Smooth muscle cell (in vitro differentiated cells): ENCODE results near the gene PPP3CA. TPM values are rescaled to one million over a fixed set of nuclear protein-coding genes. Genes with fewer than 3 reads are reported as not detected.

Experiments
- DNase-seq: peaks from one replicate; lab custom pipeline; 2025; ENCODE audit not compliant: unreplicated experiment; lab: John Stamatoyannopoulos, UW
- H2AFZ ChIP-seq: fragments of 200-600 bp; sonication (generic); 2 replicates; pipeline ENCODE4 v1.6.0; 2016; ENCODE audit warnings: antibody characterized with exemption, low read depth, mild to moderate bottlenecking
- H3F3A ChIP-seq: fragments of 200-600 bp; sonication (generic); 2 replicates; pipeline ENCODE4 v1.6.0; 2017; ENCODE audit warnings: antibody characterized with exemption, low read depth
- H3K27ac ChIP-seq: fragments of 200-600 bp; sonication (generic); 2 replicates; pipeline ENCODE4 v1.5.1; 2016; ENCODE audit warnings: low read depth, mild to moderate bottlenecking
- H3K27me3 ChIP-seq: fragments of 200-600 bp; sonication (generic); 2 replicates; pipeline ENCODE4 v1.6.1; 2016; ENCODE audit warnings: low read depth, mild to moderate bottlenecking
- H3K36me3 ChIP-seq: fragments of 200-600 bp; sonication (generic); 2 replicates; pipeline ENCODE4 v1.5.1; 2016; ENCODE audit warnings: low read depth
- H3K4me1 ChIP-seq: fragments of 200-600 bp; sonication (generic); 2 replicates; pipeline ENCODE4 v1.5.1; 2016; ENCODE audit warnings: low read depth
- H3K4me2 ChIP-seq: fragments of 200-600 bp; sonication (generic); 2 replicates; pipeline ENCODE4 v1.6.0; 2016; ENCODE audit warnings: mild to moderate bottlenecking
- H3K4me3 ChIP-seq: fragments of 200-600 bp; sonication (generic); 2 replicates; pipeline ENCODE4 v1.5.1; 2016; ENCODE audit warnings: mild to moderate bottlenecking
- H3K79me2 ChIP-seq: fragments of 200-600 bp; sonication (generic); 2 replicates; pipeline ENCODE4 v1.6.0; 2016; ENCODE audit warnings: low read depth, mild to moderate bottlenecking
- H3K9ac ChIP-seq: fragments of 200-600 bp; sonication (generic); 2 replicates; pipeline ENCODE4 v1.6.0; 2016; ENCODE audit warnings: low read depth
- H3K9me3 ChIP-seq: fragments of 200-600 bp; sonication (generic); replicated peaks from 2 replicates; pipeline ENCODE4 v1.5.1; 2016; ENCODE audit warnings: low read depth
- H4K20me1 ChIP-seq: fragments of 200-600 bp; sonication (generic); 2 replicates; pipeline ENCODE4 v1.6.0; 2016; ENCODE audit warnings: low read depth
- CTCF ChIP-seq: fragments of 200-600 bp; sonication (generic); IDR thresholded peaks from 2 replicates; pipeline ENCODE4 v1.5.1; 2017; ENCODE audit warnings: borderline replicate concordance, mild to moderate bottlenecking, antibody characterized with exemption; ENCODE audit not compliant: insufficient read depth, poor library complexity, severe bottlenecking
- WGBS: methylation state at CpG from one replicate; pipeline ENCODE4 v1.1.7; 2016; ENCODE audit warnings: low lambda C conversion rate; 5-methylcytosine and 5-hydroxymethylcytosine counted together
- polyA plus RNA-seq: library from polyadenylated mRNA; unstranded; fragments of >200 nt; fragmentation: Nextera tagmentation; extraction: Ambion mirVana; gene quantifications from 2 replicates; pipeline ENCODE4 v1.2.1, GENCODE V29; 2016
- total RNA-seq: library from RNA; depleted of rRNA; stranded (reverse); fragments of >200 nt; gene quantifications from 2 replicates; pipeline ENCODE4 v1.2.3, GENCODE V29; 2014

PPP3CA gene
- total and polyA plus RNA-seq, 2 experiments from 2014 or later, result 16.2 to 96.1 TPM

DNA sequence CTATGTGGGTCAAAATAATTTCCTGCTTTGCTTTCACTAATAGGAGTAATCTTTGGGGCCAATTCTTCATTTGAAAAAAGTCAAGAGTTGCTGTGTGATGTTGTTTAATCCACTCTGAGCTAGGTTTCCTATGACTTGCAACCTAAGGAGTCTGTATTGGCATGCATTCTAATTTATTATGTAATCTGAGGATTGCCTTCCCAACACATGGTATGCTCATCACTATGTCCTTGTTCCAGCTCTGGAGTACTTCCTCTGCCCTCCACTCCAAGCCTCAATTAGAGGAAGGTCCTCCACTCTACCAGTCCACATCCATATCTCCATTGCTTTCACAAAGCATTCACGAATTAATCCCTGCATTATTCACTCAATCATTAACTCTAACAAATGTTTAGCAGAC is 56.1 kb downstream of the PPP3CA start:
- Histone ChIP-seq H3K27me3 (no peaks in the 10 kb centered on the region), H3K4me3 (no peak overlapping the region), H4K20me1 (peaks cover 86% of the 10 kb centered on the region), H3K79me2 (peaks cover 93% of the 10 kb centered on the region), H3K4me1 (peaks cover 5% of the 10 kb centered on the region), H3K27ac (no peak overlapping the region), H3K9me3 (no peaks in the 10 kb centered on the region), H3K4me2 (no peak overlapping the region), H2AFZ (no peak overlapping the region), H3K9ac (no peak overlapping the region), H3F3A (no peaks in the 10 kb centered on the region), H3K36me3 (no peaks in the 10 kb centered on the region)
- no peak for DNase-seq
- WGBS, result 100% methylated on average over 1 of the region's 1 CpG
- TF ChIP-seq CTCF, result no peak

DNA sequence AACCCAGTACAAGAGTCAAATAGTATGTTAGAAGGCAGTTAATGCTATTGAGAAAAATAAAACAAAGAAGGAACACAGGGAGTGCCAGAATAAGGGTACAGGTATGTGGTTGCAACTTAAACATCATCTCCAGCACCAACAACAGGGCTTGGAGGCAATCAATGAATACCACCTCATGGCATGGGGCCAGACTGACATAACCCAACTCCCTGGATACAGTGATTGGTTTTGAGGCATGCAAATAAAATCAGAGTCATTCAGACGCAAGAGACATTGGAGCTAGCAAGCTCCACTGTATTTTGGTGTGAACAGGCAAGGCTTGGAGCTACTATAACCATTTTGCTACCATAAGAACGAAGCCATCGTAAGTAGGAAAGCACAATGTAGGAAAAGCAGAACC is 56.7 kb downstream of the PPP3CA start:
- 89% methylated on average over 3 of the region's 3 CpGs for WGBS
- Histone ChIP-seq H3K79me2 (peaks cover 93% of the 10 kb centered on the region), H4K20me1 (peaks cover 86% of the 10 kb centered on the region), H3K4me3 (no peak overlapping the region), H3K36me3 (no peaks in the 10 kb centered on the region), H3K27ac (no peak overlapping the region), H3K4me2 (no peak overlapping the region), H2AFZ (no peak overlapping the region), H3F3A (no peaks in the 10 kb centered on the region), H3K4me1 (peaks cover 5% of the 10 kb centered on the region), H3K9ac (no peak overlapping the region), H3K9me3 (no peaks in the 10 kb centered on the region), H3K27me3 (no peaks in the 10 kb centered on the region)
- no peak for TF ChIP-seq CTCF
- DNase-seq, result no peak

- H3K27me3 ChIP-seq, result no peaks in the 10 kb centered on the region
- no peaks in the 10 kb centered on the region for H3K36me3 ChIP-seq
- peaks cover 97% of the 10 kb centered on the region for H3K79me2 ChIP-seq
- peaks cover 5% of the 10 kb centered on the region for H3K4me1 ChIP-seq
- no peak overlapping the region for H2AFZ ChIP-seq
- DNase-seq, result no peak
- whole genome bisulfite sequencing, result 100% methylated on average over 2 of the region's 2 CpGs
- H4K20me1 ChIP-seq, result peaks cover 95% of the 10 kb centered on the region
- no peak overlapping the region for H3K9ac ChIP-seq
- H3K9me3 ChIP-seq, result no peaks in the 10 kb centered on the region
- no peak overlapping the region for H3K4me2 ChIP-seq
- TF ChIP-seq CTCF, result no peak
- no peaks in the 10 kb centered on the region for H3F3A ChIP-seq
- no peak overlapping the region for H3K4me3 ChIP-seq
- no peak overlapping the region for H3K27ac ChIP-seq
These were observed 58.0 kb downstream of the PPP3CA start for GRCh38 chr4:101289306-101289705.

GRCh38 chr4:101288365-101289145 is 58.8 kb downstream of the PPP3CA start:
- Histone ChIP-seq H3K27ac (no peak overlapping the region), H3K9me3 (no peaks in the 10 kb centered on the region), H3K4me1 (peaks cover 5% of the 10 kb centered on the region), H4K20me1 (peaks cover 98% of the 10 kb centered on the region), H3K79me2 (peaks cover 97% of the 10 kb centered on the region), H3K27me3 (no peaks in the 10 kb centered on the region), H3F3A (no peaks in the 10 kb centered on the region), H2AFZ (no peak overlapping the region), H3K9ac (no peak overlapping the region), H3K4me2 (no peak overlapping the region), H3K4me3 (no peak overlapping the region), H3K36me3 (no peaks in the 10 kb centered on the region)
- WGBS, result 56% methylated on average over 3 of the region's 6 CpGs
- TF ChIP-seq CTCF, result no peak
- DNase-seq, result no peak
